B cell (primary cell): ENCODE data around the gene MRPL19. TPM values are rescaled to one million over a fixed set of nuclear protein-coding genes. Genes with fewer than 3 reads are reported as not detected.

Experiments used
- ATAC-seq: fragments of 200-7000 bp; cut with Tn5 transposase; one replicate; pipeline ENCODE4 v1.10.0; 2021; ENCODE audit warnings: low read depth, mild to moderate bottlenecking, moderate number of reproducible peaks, moderate library complexity
- CTCF ChIA-PET: fragments of 350-600 bp; sonication (Branson Sonifier 250); formaldehyde crosslinking; loops from one replicate; lab custom pipeline; 2021; ENCODE audit warnings: antibody characterized with exemption, inconsistent platforms; lab: Charles Lee
- POLR2A ChIA-PET: fragments of 350-600 bp; sonication (Branson Sonifier 250); formaldehyde crosslinking; loops from one replicate; lab custom pipeline; 2021; ENCODE audit warnings: antibody characterized with exemption; lab: Charles Lee
- DNase-seq: peaks from one replicate; pipeline ENCODE4 v3.0.0; 2013
- H2AFZ ChIP-seq: 2 replicates; pipeline ENCODE4 v1.6.1; 2012; ENCODE audit warnings: mild to moderate bottlenecking, low read depth, low read length; ENCODE audit not compliant: insufficient read depth, poor library complexity, severe bottlenecking
- H3K27ac ChIP-seq, 2 donors: 1 replicate in 1 of 2; 2 replicates in 1 of 2; pipeline ENCODE4 v1.5.1; 2012 to 2013; ENCODE audit warnings: low read length in 2 of 2, mild to moderate bottlenecking in 2 of 2, moderate library complexity in 1 of 2
- H3K27me3 ChIP-seq, 4 experiments: fragments of 200-600 bp in 1 of 4; sonication (generic) in 1 of 4; replicated peaks in 1 of 4; 1 replicate in 2 of 4; 2 replicates in 2 of 4; pipeline versions ENCODE4 v1.6.1 to v1.7.0; 2013 to 2016; ENCODE audit warnings: low read length in 3 of 4, mild to moderate bottlenecking in 2 of 4, mixed read lengths in 1 of 4, moderate library complexity in 1 of 4; ENCODE audit not compliant: insufficient read depth in 4 of 4, control insufficient read depth in 3 of 4; ENCODE audit errors: control extremely low read depth in 1 of 4
- H3K36me3 ChIP-seq, 2 experiments: replicated peaks in 1 of 2; 1 replicate in 1 of 2; 2 replicates in 1 of 2; pipeline versions ENCODE4 v1.6.1 to v1.7.1; 2013; ENCODE audit warnings: low read length in 1 of 2; ENCODE audit not compliant: insufficient read depth in 2 of 2, control insufficient read depth in 1 of 2; ENCODE audit errors: control extremely low read depth in 1 of 2, extremely low read depth in 1 of 2
- H3K4me1 ChIP-seq, 2 donors: fragments of 200-600 bp in 1 of 2; sonication (generic) in 1 of 2; 1 replicate in 1 of 2; 2 replicates in 1 of 2; pipeline versions ENCODE4 v1.5.1 to v1.6.1; 2013 to 2017; ENCODE audit warnings: low read length in 2 of 2; ENCODE audit not compliant: control insufficient read depth in 2 of 2, insufficient read depth in 2 of 2
- H3K4me2 ChIP-seq: replicated peaks from 2 replicates; pipeline ENCODE3; 2012; ENCODE audit warnings: mild to moderate bottlenecking, low read depth, low read length; ENCODE audit not compliant: poor library complexity, severe bottlenecking
- H3K4me3 ChIP-seq, 5 experiments: fragments of 200-600 bp in 1 of 5; sonication (generic) in 1 of 5; 1 replicate in 3 of 5; 2 replicates in 2 of 5; pipeline versions ENCODE4 v1.5.1 to v1.7.0; 2011 to 2016; ENCODE audit warnings: low read length in 4 of 5, mild to moderate bottlenecking in 4 of 5, low read depth in 2 of 5, control low read depth in 1 of 5, moderate library complexity in 1 of 5; ENCODE audit not compliant: insufficient read depth in 1 of 5; ENCODE audit errors: control extremely low read depth in 1 of 5, extremely low read depth in 1 of 5
- H3K79me2 ChIP-seq: fragments of 200-600 bp; sonication (generic); one replicate; pipeline ENCODE4 v1.6.0; 2016; ENCODE audit warnings: low read length; ENCODE audit not compliant: control insufficient read depth, insufficient read depth
- H3K9ac ChIP-seq: fragments of 200-600 bp; sonication (generic); 2 replicates; pipeline ENCODE4 v1.6.1; 2017; ENCODE audit warnings: mild to moderate bottlenecking, low read length, moderate library complexity
- H3K9me3 ChIP-seq, 3 donors: one replicate each; pipeline versions ENCODE4 v1.6.1 to v1.7.1; 2013; ENCODE audit warnings: low read length in 2 of 3; ENCODE audit not compliant: control insufficient read depth in 2 of 3, insufficient read depth in 1 of 3; ENCODE audit errors: control extremely low read depth in 1 of 3
- H4K20me1 ChIP-seq: 2 replicates; pipeline ENCODE4 v1.6.0; 2012; ENCODE audit warnings: mild to moderate bottlenecking, low read length; ENCODE audit not compliant: insufficient read depth, control insufficient read depth, poor library complexity, severe bottlenecking
- H3K27ac Mint-ChIP-seq: one replicate; pipeline ENCODE4 v1.8.0; 2021; ENCODE audit warnings: mixed read lengths
- H3K27me3 Mint-ChIP-seq: one replicate; pipeline ENCODE4 v1.8.0; 2021; ENCODE audit warnings: mixed read lengths
- H3K4me1 Mint-ChIP-seq: one replicate; pipeline ENCODE4 v1.8.0; 2021; ENCODE audit warnings: mixed read lengths
- H3K4me3 Mint-ChIP-seq: one replicate; pipeline ENCODE4 v1.8.0; 2021; ENCODE audit warnings: mixed read lengths
- H3K9me3 Mint-ChIP-seq: one replicate; pipeline ENCODE4 v1.8.0; 2022; ENCODE audit warnings: mixed read lengths; ENCODE audit not compliant: insufficient read depth
- CTCF ChIP-seq: fragments of 200-600 bp; IDR thresholded peaks from one replicate; pipeline ENCODE4 v1.8.0; 2022; ENCODE audit warnings: antibody characterized with exemption, mild to moderate bottlenecking
- EZH2 ChIP-seq: IDR thresholded peaks from 2 replicates; pipeline ENCODE4 v1.6.1; 2012; ENCODE audit warnings: borderline replicate concordance, low read depth, mild to moderate bottlenecking, moderate library complexity, low read length; ENCODE audit not compliant: insufficient read depth, poor library complexity, severe bottlenecking
- WGBS: methylation state at CpG from one replicate; pipeline ENCODE4 v1.1.5; 2013; ENCODE audit warnings: missing lambda C conversion rate; ENCODE audit not compliant: insufficient coverage; 5-methylcytosine and 5-hydroxymethylcytosine counted together
- intact Hi-C: fragments of 100-400 bp; cut with micrococcal nuclease; formaldehyde crosslinking; loops from one replicate; pipeline ENCODE4 v1.10.0; 2022
- polyA plus RNA-seq: library from polyadenylated mRNA; depleted of rRNA; stranded (reverse); fragments of >200 nt; gene quantifications from 2 replicates; pipeline ENCODE4 v1.2.3, GENCODE V29; 2012
- total RNA-seq, 2 donors: library from RNA; stranded (reverse); fragments of 120-200 nt in 1 of 2; gene quantifications; 1 replicate in 1 of 2; 2 replicates in 1 of 2; pipeline versions ENCODE4 v1.2.3 to v1.2.4, GENCODE V29; 2013 to 2022

The MRPL19 gene
- total and polyA plus RNA-seq, 2 donors (not counting 1 experiment from before 2014, with no cell fraction given) = 3.4 to 28.4 TPM

DNA sequence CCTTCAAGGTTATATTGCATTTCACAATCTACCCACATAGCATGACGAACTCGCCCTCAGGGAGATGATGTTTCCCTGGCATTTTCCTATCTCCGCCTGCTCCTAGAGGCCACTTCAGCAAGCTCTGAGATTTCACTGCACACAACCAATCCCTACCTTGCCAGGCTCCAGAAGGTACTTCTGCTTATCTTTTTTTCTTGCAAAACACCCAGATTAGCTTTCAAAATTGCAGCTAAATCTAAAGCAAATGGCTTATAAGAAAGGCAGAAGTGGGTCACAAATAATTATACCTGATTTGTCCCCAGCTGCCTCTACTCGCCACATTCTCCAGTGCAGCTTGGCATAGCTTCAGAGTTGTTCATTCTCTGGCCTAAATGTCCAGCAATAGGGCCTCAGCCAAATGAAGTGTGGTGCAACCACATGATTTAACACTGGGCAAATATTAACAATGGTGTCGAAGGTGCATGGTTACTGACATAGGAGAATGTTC lies 32.4 kb upstream of the MRPL19 start:
- CTCF ChIA-PET = interaction anchor here (1.0 to 1.2 kb wide), 2 partner anchors 9 to 14 kb away, joined by 3 to 4 read pairs; no protein-coding TSS in a partner anchor
- WGBS = 98% methylated on average over 4 of the region's 5 CpGs
- peaks cover 4% of the 10 kb centered on the region for H3K9me3 Mint-ChIP-seq

GRCh38 chr2:75616406-75616805 lies 30.2 kb upstream of the MRPL19 start:
- Histone ChIP-seq H3K4me1 (no peaks in the 10 kb centered on the region), H3K79me2 (no peaks in the 10 kb centered on the region), H3K9ac (no peak overlapping the region), H3K4me3 (no peak overlapping the region), H3K36me3 (no peaks in the 10 kb centered on the region), H3K9me3 (peaks cover 0 to 3% (median 0%) of the 10 kb centered on the region in 3 donors), H3K4me2 (no peak overlapping the region), H3K27me3 (peaks cover 0 to 15% (median 0%) of the 10 kb centered on the region in 4 experiments), H4K20me1 (no peaks in the 10 kb centered on the region), H3K27ac (no peak overlapping the region), H2AFZ (no peak overlapping the region)
- no peaks in the 10 kb centered on the region for H3K4me1 Mint-ChIP-seq
- H3K27ac Mint-ChIP-seq = no peak overlapping the region
- no peak overlapping the region for H3K4me3 Mint-ChIP-seq
- POLR2A ChIA-PET = no interaction called here
- peaks cover 28% of the 10 kb centered on the region for H3K27me3 Mint-ChIP-seq
- DNase-seq (no peak), ATAC-seq (no peak)
- CTCF ChIA-PET = interaction anchor here (1.4 kb wide), 1 partner anchor 10 kb away, joined by 6 read pairs; no protein-coding TSS in a partner anchor
- no CpG with 5 or more reads among the region's 4 CpGs for WGBS
- intact Hi-C loops = no loop called here
- H3K9me3 Mint-ChIP-seq = peaks cover 4% of the 10 kb centered on the region
- TF ChIP-seq CTCF (no peak), EZH2 (no peak)

More for the DNA sequence above, 32.4 kb upstream of the MRPL19 start:
- POLR2A ChIA-PET = no interaction called here
- H3K36me3 ChIP-seq = no peaks in the 10 kb centered on the region
- no peaks in the 10 kb centered on the region for H3K79me2 ChIP-seq
- H3K9ac ChIP-seq = no peak overlapping the region
- Mint-ChIP-seq H3K4me1 (no peaks in the 10 kb centered on the region), H3K4me3 (no peak overlapping the region), H3K27me3 (peaks cover 40% of the 10 kb centered on the region), H3K27ac (no peak overlapping the region)
- no peaks in the 10 kb centered on the region for H3K9me3 ChIP-seq
- TF ChIP-seq CTCF = no peak
- no peak for TF ChIP-seq EZH2
- no peak for DNase-seq
- no peak overlapping the region for H3K27ac ChIP-seq
- H3K27me3 ChIP-seq = peaks cover 0 to 13% (median 6%) of the 10 kb centered on the region in 4 experiments
- H3K4me3 ChIP-seq = no peak overlapping the region
- H2AFZ ChIP-seq = no peak overlapping the region
- H4K20me1 ChIP-seq = no peaks in the 10 kb centered on the region
- H3K4me1 ChIP-seq = no peaks in the 10 kb centered on the region
- H3K4me2 ChIP-seq = no peak overlapping the region
- intact Hi-C loops = no loop called here
- no peak for ATAC-seq
